Measurements from ENCODE around the gene NINJ2.

NINJ2 gene

GRCh38 chr12:524167-524951 is 138.9 kb downstream of the NINJ2 start:
- no peak for DNase-seq

GRCh38 chr12:522692-523378 is 140.4 kb downstream of the NINJ2 start:
- DNase-seq = no peak

GRCh38 chr12:520119-520518 is 143.1 kb downstream of the NINJ2 start:
- DNase-seq = no peak

GRCh38 chr12:517538-517937 is 145.7 kb downstream of the NINJ2 start:
- no peak for DNase-seq

Measured in left hindlimb (tissue), 1 donor.